PC-9 (cell line): ENCODE data around the gene MIA3.

Experiments
- CTCF ChIP-seq: fragments of 200-600 bp; sonication (generic); conservative IDR thresholded peaks from 2 replicates; pipeline ENCODE4 v1.6.1; 2017; ENCODE audit warnings: mixed run types, antibody characterized with exemption, mild to moderate bottlenecking, moderate library complexity
- EZH2 ChIP-seq: fragments of 200-600 bp; sonication (generic); IDR thresholded peaks from 2 replicates; pipeline ENCODE4 v1.8.0; 2017; ENCODE audit warnings: antibody characterized with exemption, low read depth

- TF ChIP-seq CTCF (no peak), EZH2 (no peak)
Measured at GRCh38 chr1:222594789-222595188, 23.1 kb upstream of the MIA3 start.
